Body of pancreas (tissue), 4 donors: ENCODE data around the gene GALNT8.

Experiments used
- CTCF ChIP-seq, 7 experiments: fragments of 450-650 bp in 4 of 7; fragments of 200-600 bp in 3 of 7; sonication (generic) in 3 of 7; IDR thresholded peaks; one replicate each; pipeline ENCODE4 v1.5.1; 2016 to 2019; ENCODE audit warnings: antibody characterized with exemption in 7 of 7
- POLR2A ChIP-seq, 3 donors: fragments of 450-650 bp; IDR thresholded peaks; one replicate each; pipeline ENCODE4 v1.6.1; 2016; ENCODE audit warnings: antibody characterized with exemption in 3 of 3, mild to moderate bottlenecking in 2 of 3

- TF ChIP-seq CTCF (IDR thresholded peaks at IDR 0.05) (no peak), POLR2A (IDR thresholded peaks at IDR 0.05) (no peak)
Measured at GRCh38 chr12:4789776-4790175, 69.6 kb downstream of the GALNT8 start.
